Thyroid gland (tissue), 4 donors: Measurements from ENCODE around the gene TFCP2L1. TPM values are rescaled to one million over a fixed set of nuclear protein-coding genes. Genes with fewer than 3 reads are reported as not detected.
"Not testable (repeated sequence)": the region's sequence is repeated elsewhere in the genome, so short reads cannot be mapped to it uniquely, and the experiment has no call there.

Source experiments
- DNase-seq, 2 donors: peaks; one replicate each; pipeline ENCODE4 v3.0.0-alpha.2; 2019
- H3K27ac ChIP-seq, 3 donors: fragments of 200-600 bp; sonication (generic); 1 replicate in 2 of 3; 2 replicates in 1 of 3; pipeline ENCODE4 v1.5.1; 2016 to 2019; ENCODE audit warnings: mild to moderate bottlenecking in 1 of 3, moderate library complexity in 1 of 3
- H3K27me3 ChIP-seq: fragments of 200-600 bp; sonication (generic); one replicate; pipeline ENCODE4 v1.5.1; 2019
- H3K36me3 ChIP-seq, 2 donors: fragments of 200-600 bp; sonication (generic); one replicate each; pipeline ENCODE4 v1.5.1; 2016 to 2019
- H3K4me1 ChIP-seq, 2 donors: fragments of 200-600 bp; sonication (generic); one replicate each; pipeline ENCODE4 v1.5.1; 2017 to 2019
- H3K4me3 ChIP-seq, 3 donors: fragments of 200-600 bp; sonication (generic); replicated peaks in 1 of 3; 1 replicate in 2 of 3; 2 replicates in 1 of 3; pipeline ENCODE4 v1.5.1; 2016; ENCODE audit warnings: mild to moderate bottlenecking in 1 of 3
- H3K9me3 ChIP-seq: fragments of 200-600 bp; sonication (generic); one replicate; pipeline ENCODE4 v1.5.1; 2017
- POLR2A ChIP-seq, 2 donors: fragments of 450-650 bp; IDR thresholded peaks; one replicate each; pipeline ENCODE4 v1.6.1; 2017; ENCODE audit warnings: antibody characterized with exemption in 2 of 2, mild to moderate bottlenecking in 2 of 2, moderate library complexity in 1 of 2
- WGBS, 2 donors: methylation state at CpG; one replicate each; pipeline ENCODE4 v1.1.5; 2017; 5-methylcytosine and 5-hydroxymethylcytosine counted together
- intact Hi-C: fragments of 100-400 bp; cut with DNase I; formaldehyde crosslinking; loops from one replicate; pipeline ENCODE4 v1.15.1; 2023
- total RNA-seq, 4 donors: library from RNA; depleted of rRNA; stranded (reverse); fragments of >200 nt; gene quantifications; one replicate each; pipeline ENCODE4 v1.2.3, GENCODE V29; 2016
- TF ChIP-seq, protein P1 (sequence below), 6 experiments: fragments of 200-600 bp in 3 of 6; fragments of 450-650 bp in 3 of 6; sonication (generic) in 3 of 6; IDR thresholded peaks; one replicate each; pipeline ENCODE4 v1.5.1; 2016 to 2019; ENCODE audit warnings: antibody characterized with exemption in 6 of 6, mild to moderate bottlenecking in 2 of 6, inconsistent platforms in 1 of 6, moderate library complexity in 1 of 6

The TFCP2L1 gene
- total RNA-seq, 4 donors from 2014 or later: 97.4 to 188 (median 146) TPM

GRCh38 chr2:121316986-121317385 lies 32.0 kb upstream of the TFCP2L1 start:
- intact Hi-C loops: no loop called here
- 95 to 96% methylated on average over 7 of the region's 7 CpGs for WGBS, 2 donors
- H3K4me1 ChIP-seq: no peaks in the 10 kb centered on the region
- H3K27ac ChIP-seq: no peak overlapping the region
- no peaks in the 10 kb centered on the region for H3K36me3 ChIP-seq
- no peak for TF ChIP-seq POLR2A (IDR thresholded peaks at IDR 0.05)
- TF ChIP-seq, protein P1, sequence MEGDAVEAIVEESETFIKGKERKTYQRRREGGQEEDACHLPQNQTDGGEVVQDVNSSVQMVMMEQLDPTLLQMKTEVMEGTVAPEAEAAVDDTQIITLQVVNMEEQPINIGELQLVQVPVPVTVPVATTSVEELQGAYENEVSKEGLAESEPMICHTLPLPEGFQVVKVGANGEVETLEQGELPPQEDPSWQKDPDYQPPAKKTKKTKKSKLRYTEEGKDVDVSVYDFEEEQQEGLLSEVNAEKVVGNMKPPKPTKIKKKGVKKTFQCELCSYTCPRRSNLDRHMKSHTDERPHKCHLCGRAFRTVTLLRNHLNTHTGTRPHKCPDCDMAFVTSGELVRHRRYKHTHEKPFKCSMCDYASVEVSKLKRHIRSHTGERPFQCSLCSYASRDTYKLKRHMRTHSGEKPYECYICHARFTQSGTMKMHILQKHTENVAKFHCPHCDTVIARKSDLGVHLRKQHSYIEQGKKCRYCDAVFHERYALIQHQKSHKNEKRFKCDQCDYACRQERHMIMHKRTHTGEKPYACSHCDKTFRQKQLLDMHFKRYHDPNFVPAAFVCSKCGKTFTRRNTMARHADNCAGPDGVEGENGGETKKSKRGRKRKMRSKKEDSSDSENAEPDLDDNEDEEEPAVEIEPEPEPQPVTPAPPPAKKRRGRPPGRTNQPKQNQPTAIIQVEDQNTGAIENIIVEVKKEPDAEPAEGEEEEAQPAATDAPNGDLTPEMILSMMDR (IDR thresholded peaks at IDR 0.05): no peak
- no peaks in the 10 kb centered on the region for H3K27me3 ChIP-seq
- no peak for DNase-seq
- no peaks in the 10 kb centered on the region for H3K9me3 ChIP-seq
- H3K4me3 ChIP-seq: no peak overlapping the region

GRCh38 chr2:121313701-121314100 lies 28.7 kb upstream of the TFCP2L1 start:
- H3K27ac ChIP-seq, intact Hi-C loops, H3K4me3 ChIP-seq, H3K36me3 ChIP-seq, H3K27me3 ChIP-seq, H3K4me1 ChIP-seq, DNase-seq, H3K9me3 ChIP-seq: not testable (repeated sequence)
- WGBS, 2 donors: 84 to 89% methylated on average over 15 of the region's 15 CpGs

- H3K27me3 ChIP-seq: no peaks in the 10 kb centered on the region
- H3K36me3 ChIP-seq: no peaks in the 10 kb centered on the region
- 63 to 77% methylated on average over 3 of the region's 3 CpGs for WGBS, 2 donors
- no peaks in the 10 kb centered on the region for H3K9me3 ChIP-seq
- TF ChIP-seq, protein P1 (IDR thresholded peaks at IDR 0.05): no peak
- TF ChIP-seq POLR2A (IDR thresholded peaks at IDR 0.05): no peak
- no peak for DNase-seq
- H3K4me1 ChIP-seq: no peaks in the 10 kb centered on the region
- H3K27ac ChIP-seq: no peak overlapping the region
- H3K4me3 ChIP-seq: no peak overlapping the region
- intact Hi-C loops: no loop called here
Measured at GRCh38 chr2:121309801-121310200, 24.8 kb upstream of the TFCP2L1 start.

DNA sequence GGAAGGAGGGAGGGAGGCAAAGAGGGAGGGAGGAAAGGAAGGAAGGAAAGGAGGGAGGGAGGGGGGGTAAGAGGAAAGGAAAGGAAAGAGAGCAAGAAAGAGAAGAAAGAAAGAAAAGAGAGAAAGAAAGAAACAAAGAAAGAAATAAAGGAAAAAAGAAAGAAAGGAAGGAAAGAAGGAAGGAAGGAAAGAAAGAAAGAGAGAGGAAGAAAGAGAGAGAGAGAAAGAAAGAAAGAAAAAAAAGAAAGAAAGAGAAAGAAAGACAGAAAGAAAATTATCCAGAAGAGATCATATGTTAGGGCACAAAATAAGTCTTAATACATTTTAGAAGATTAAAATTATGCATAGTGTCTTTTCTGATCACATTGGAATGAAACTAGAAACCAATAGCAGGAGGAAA lies 24.3 kb upstream of the TFCP2L1 start:
- no peak for DNase-seq
- Histone ChIP-seq H3K27me3 (no peaks in the 10 kb centered on the region), H3K4me3 (no peak overlapping the region), H3K36me3 (no peaks in the 10 kb centered on the region), H3K4me1 (no peaks in the 10 kb centered on the region), H3K9me3 (no peaks in the 10 kb centered on the region), H3K27ac (no peak overlapping the region)
- TF ChIP-seq POLR2A (IDR thresholded peaks at IDR 0.05): no peak
- TF ChIP-seq, protein P1 (IDR thresholded peaks at IDR 0.05): no peak
- intact Hi-C loops: no loop called here

DNA sequence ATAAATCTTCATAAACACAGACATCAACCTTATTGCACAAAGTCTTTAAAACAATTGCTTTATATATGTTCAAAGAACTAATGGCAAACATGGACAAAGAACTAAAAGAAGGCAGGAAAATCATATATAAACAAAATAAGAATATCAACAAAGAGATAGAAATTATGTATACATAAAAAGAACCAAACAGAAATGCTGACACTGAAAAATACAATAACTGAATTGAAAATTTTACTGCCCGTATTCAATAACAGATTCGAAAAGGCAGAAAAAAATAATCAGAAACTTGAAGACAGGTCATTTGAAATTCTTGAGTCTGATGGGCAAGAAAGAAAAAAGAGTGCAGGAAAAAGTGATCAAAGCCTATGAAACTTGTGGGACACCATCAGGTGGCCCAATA lies 22.0 kb upstream of the TFCP2L1 start:
- H3K4me1 ChIP-seq: no peaks in the 10 kb centered on the region
- H3K27me3 ChIP-seq: no peaks in the 10 kb centered on the region
- H3K27ac ChIP-seq: no peak overlapping the region
- intact Hi-C loops: no loop called here
- H3K9me3 ChIP-seq: no peaks in the 10 kb centered on the region
- TF ChIP-seq, protein P1 (IDR thresholded peaks at IDR 0.05): no peak
- DNase-seq: no peak
- no peaks in the 10 kb centered on the region for H3K36me3 ChIP-seq
- WGBS, 2 donors: 93 to 96% methylated on average over 2 of the region's 2 CpGs
- no peak overlapping the region for H3K4me3 ChIP-seq

GRCh38 chr2:121304941-121305340 lies 19.9 kb upstream of the TFCP2L1 start:
- no peak for DNase-seq
- no peak overlapping the region for H3K27ac ChIP-seq

More at GRCh38 chr2:121304941-121305340, 19.9 kb upstream of the TFCP2L1 start:
- intact Hi-C loops: no loop called here
- Histone ChIP-seq H3K36me3 (no peaks in the 10 kb centered on the region), H3K9me3 (no peaks in the 10 kb centered on the region), H3K4me3 (no peak overlapping the region), H3K27me3 (no peaks in the 10 kb centered on the region), H3K4me1 (no peaks in the 10 kb centered on the region)
- TF ChIP-seq, protein P1 (IDR thresholded peaks at IDR 0.05): no peak
- TF ChIP-seq POLR2A (IDR thresholded peaks at IDR 0.05): no peak
- 72 to 87% methylated on average over 2 of the region's 2 CpGs for WGBS, 2 donors
